Astrocyte (in vitro differentiated cells and primary cell): Measurements from ENCODE around the gene MIA.

Experiments
- EZH2 ChIP-seq: IDR thresholded peaks from 2 replicates; pipeline ENCODE4 v1.6.1; 2012; ENCODE audit warnings: mild to moderate bottlenecking, low read length, inconsistent platforms; ENCODE audit not compliant: insufficient read depth
- TF ChIP-seq, protein P1 (sequence below): IDR thresholded peaks from 2 replicates; pipeline ENCODE4 v1.5.1; 2011; ENCODE audit warnings: low read depth, mild to moderate bottlenecking, inconsistent platforms, low read length, moderate library complexity; ENCODE audit not compliant: insufficient read depth

DNA sequence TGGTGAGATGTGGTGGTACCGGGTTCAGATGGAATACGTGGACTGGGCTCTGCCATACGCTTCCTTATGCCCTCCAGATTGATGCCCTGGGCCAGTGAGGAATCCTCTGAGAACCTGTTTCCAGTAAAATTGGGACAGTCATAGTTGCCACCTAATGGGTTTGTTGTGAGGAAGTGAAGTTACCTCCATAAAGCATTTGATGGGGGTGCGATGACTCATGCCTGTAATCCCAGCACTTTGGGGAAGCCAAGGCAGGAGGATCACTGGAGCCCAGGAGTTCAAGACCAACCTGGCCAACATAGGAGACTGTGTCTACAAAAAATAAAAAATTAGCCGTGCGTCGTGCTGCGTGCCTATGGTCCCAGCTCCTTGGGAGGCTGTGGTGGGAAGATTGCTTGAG, 19.5 kb upstream of the MIA start:
- TF ChIP-seq, protein P1, sequence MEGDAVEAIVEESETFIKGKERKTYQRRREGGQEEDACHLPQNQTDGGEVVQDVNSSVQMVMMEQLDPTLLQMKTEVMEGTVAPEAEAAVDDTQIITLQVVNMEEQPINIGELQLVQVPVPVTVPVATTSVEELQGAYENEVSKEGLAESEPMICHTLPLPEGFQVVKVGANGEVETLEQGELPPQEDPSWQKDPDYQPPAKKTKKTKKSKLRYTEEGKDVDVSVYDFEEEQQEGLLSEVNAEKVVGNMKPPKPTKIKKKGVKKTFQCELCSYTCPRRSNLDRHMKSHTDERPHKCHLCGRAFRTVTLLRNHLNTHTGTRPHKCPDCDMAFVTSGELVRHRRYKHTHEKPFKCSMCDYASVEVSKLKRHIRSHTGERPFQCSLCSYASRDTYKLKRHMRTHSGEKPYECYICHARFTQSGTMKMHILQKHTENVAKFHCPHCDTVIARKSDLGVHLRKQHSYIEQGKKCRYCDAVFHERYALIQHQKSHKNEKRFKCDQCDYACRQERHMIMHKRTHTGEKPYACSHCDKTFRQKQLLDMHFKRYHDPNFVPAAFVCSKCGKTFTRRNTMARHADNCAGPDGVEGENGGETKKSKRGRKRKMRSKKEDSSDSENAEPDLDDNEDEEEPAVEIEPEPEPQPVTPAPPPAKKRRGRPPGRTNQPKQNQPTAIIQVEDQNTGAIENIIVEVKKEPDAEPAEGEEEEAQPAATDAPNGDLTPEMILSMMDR = no peak
- TF ChIP-seq EZH2 = no peak
